Thymus (tissue), 11 donors: ENCODE measurements around the gene BRIP1. TPM values are rescaled to one million over a fixed set of nuclear protein-coding genes. Genes with fewer than 3 reads are reported as not detected.

ENCODE experiments used
- DNase-seq, 9 donors: peaks; one replicate each; pipeline ENCODE4 v3.0.0-alpha.2; 2013; ENCODE audit warnings: low spot score in 9 of 9, low read depth in 6 of 9, missing footprints in 1 of 9
- H3K27ac ChIP-seq, 2 donors: one replicate each; pipeline ENCODE4 v1.5.1; 2013; ENCODE audit warnings: control low read depth in 1 of 2, low read depth in 1 of 2, low read length in 1 of 2, mild to moderate bottlenecking in 1 of 2, moderate library complexity in 1 of 2
- H3K27me3 ChIP-seq, 2 donors: one replicate each; pipeline ENCODE4 v1.5.1; 2013; ENCODE audit warnings: low read length in 1 of 2; ENCODE audit not compliant: control insufficient read depth in 2 of 2, insufficient read depth in 1 of 2
- H3K36me3 ChIP-seq, 2 donors: one replicate each; pipeline ENCODE4 v1.5.1; 2013; ENCODE audit warnings: low read length in 1 of 2, mild to moderate bottlenecking in 1 of 2, moderate library complexity in 1 of 2; ENCODE audit not compliant: control insufficient read depth in 2 of 2, insufficient read depth in 2 of 2
- H3K4me1 ChIP-seq, 2 donors: one replicate each; pipeline ENCODE4 v1.5.1; 2013; ENCODE audit warnings: low read length in 2 of 2; ENCODE audit not compliant: control insufficient read depth in 2 of 2, insufficient read depth in 2 of 2
- H3K4me3 ChIP-seq, 2 donors: one replicate each; pipeline ENCODE4 v1.5.1; 2013; ENCODE audit warnings: low read length in 2 of 2, control low read depth in 1 of 2, mild to moderate bottlenecking in 1 of 2
- H3K9me3 ChIP-seq, 2 donors: one replicate each; pipeline ENCODE4 v1.5.1; 2013; ENCODE audit warnings: low read length in 1 of 2, mild to moderate bottlenecking in 1 of 2; ENCODE audit not compliant: control insufficient read depth in 2 of 2, insufficient read depth in 1 of 2
- WGBS: extraction: QIAGEN DNeasy Blood & Tissue Kit; methylation state at CpG from one replicate; pipeline ENCODE4 v1.1.7; 2013; 5-methylcytosine and 5-hydroxymethylcytosine counted together
- polyA plus RNA-seq: library from polyadenylated mRNA; stranded (reverse); fragments of 200-250 nt; gene quantifications from one replicate; pipeline ENCODE4 v1.2.3, GENCODE V29; 2013
- total RNA-seq: library from RNA; stranded (reverse); fragments of 120-200 nt; gene quantifications from one replicate; pipeline ENCODE4 v1.2.4, GENCODE V29; 2013
- donor health status: healthy.

BRIP1 gene
- total and polyA plus RNA-seq, 2 donors = 0.68 to 11.5 TPM

DNA sequence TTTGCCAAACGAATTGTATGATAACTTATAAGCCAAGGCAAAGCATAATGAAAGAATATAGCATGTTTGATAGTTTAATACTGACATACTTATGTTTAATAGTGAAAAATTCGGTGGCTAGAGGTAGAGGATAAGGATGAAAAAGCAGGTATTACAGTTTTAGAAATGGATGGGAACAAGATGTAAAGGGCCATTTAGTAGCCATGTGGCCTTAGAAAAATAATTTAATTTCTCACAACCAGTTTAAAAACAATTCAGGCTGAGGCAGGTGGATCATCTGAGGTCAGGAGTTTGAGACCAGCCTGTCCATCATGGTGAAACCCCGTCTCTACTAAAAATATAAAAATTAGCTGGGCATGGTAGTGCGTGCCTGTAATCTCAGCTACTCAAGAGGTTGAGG is 152.8 kb downstream of the BRIP1 start:
- no peak overlapping the region for H3K4me3 ChIP-seq
- no peak for DNase-seq
- no peaks in the 10 kb centered on the region for H3K9me3 ChIP-seq
- no peaks in the 10 kb centered on the region for H3K27me3 ChIP-seq
- no peak overlapping the region for H3K27ac ChIP-seq
- H3K36me3 ChIP-seq = peaks cover 3 to 4% of the 10 kb centered on the region in 2 donors
- WGBS = 97% methylated on average over 4 of the region's 4 CpGs
- H3K4me1 ChIP-seq = no peaks in the 10 kb centered on the region

GRCh38 chr17:61709567-61709966 is 153.8 kb downstream of the BRIP1 start:
- no peaks in the 10 kb centered on the region for H3K4me1 ChIP-seq
- peaks cover 3 to 4% of the 10 kb centered on the region in 2 donors for H3K36me3 ChIP-seq
- H3K9me3 ChIP-seq = no peaks in the 10 kb centered on the region
- no peak for DNase-seq
- H3K4me3 ChIP-seq = no peak overlapping the region
- 100% methylated on average over 1 of the region's 1 CpG for WGBS
- H3K27ac ChIP-seq = no peak overlapping the region
- no peaks in the 10 kb centered on the region for H3K27me3 ChIP-seq

- no peak overlapping the region for H3K27ac ChIP-seq
- WGBS = over 99% methylated on average over 3 of the region's 3 CpGs
- H3K9me3 ChIP-seq = peaks cover 0 to under 1% of the 10 kb centered on the region in 2 donors
- peaks cover 3 to 8% of the 10 kb centered on the region in 2 donors for H3K36me3 ChIP-seq
- no peak overlapping the region for H3K4me3 ChIP-seq
- H3K4me1 ChIP-seq = no peaks in the 10 kb centered on the region
- no peaks in the 10 kb centered on the region for H3K27me3 ChIP-seq
- DNase-seq = no peak
Measured at GRCh38 chr17:61704935-61705449, 158.3 kb downstream of the BRIP1 start.

- Histone ChIP-seq H3K36me3 (peaks cover 0 to 4% of the 10 kb centered on the region in 2 donors), H3K4me3 (no peak overlapping the region), H3K27me3 (no peaks in the 10 kb centered on the region), H3K4me1 (no peaks in the 10 kb centered on the region), H3K9me3 (peaks cover 2 to 11% of the 10 kb centered on the region in 2 donors), H3K27ac (no peak overlapping the region)
- 98% methylated on average over 3 of the region's 3 CpGs for WGBS
- no peak for DNase-seq
Measured at GRCh38 chr17:61702450-61702849, 160.9 kb downstream of the BRIP1 start.

DNA sequence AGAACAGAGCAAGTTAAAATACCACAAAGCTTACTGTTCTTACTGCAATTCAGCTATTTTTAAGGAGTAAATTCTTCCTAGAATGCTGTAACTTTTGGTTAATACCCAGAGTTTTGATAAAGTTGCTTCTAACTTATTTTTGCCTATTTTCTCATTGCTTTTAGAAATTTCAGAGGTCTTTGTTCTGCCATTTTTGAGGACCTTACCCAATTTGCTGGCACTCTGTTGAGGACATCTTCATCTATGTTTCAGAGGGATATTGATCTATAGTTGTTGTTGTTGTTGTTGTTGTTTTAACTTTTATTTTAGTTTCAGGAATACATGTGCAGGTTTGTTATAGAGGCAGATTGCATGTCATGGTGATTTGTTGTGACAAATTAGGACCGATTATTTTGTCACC is 161.3 kb downstream of the BRIP1 start:
- peaks cover 2 to 11% of the 10 kb centered on the region in 2 donors for H3K9me3 ChIP-seq
- 98% methylated on average over 1 of the region's 1 CpG for WGBS
- DNase-seq = no peak

GRCh38 chr17:61701334-61701733 is 162.0 kb downstream of the BRIP1 start:
- peaks cover 2 to 11% of the 10 kb centered on the region in 2 donors for H3K9me3 ChIP-seq
- WGBS = 99% methylated on average over 1 of the region's 1 CpG
- peaks cover 0 to 4% of the 10 kb centered on the region in 2 donors for H3K36me3 ChIP-seq

More for the DNA sequence above, 161.3 kb downstream of the BRIP1 start:
- Histone ChIP-seq H3K4me1 (no peaks in the 10 kb centered on the region), H3K27me3 (no peaks in the 10 kb centered on the region), H3K36me3 (peaks cover 0 to 4% of the 10 kb centered on the region in 2 donors), H3K4me3 (no peak overlapping the region), H3K27ac (no peak overlapping the region)

GRCh38 chr17:61700252-61700651 is 163.1 kb downstream of the BRIP1 start:
- WGBS = 98% methylated on average over 5 of the region's 5 CpGs
- H3K4me3 ChIP-seq = no peak overlapping the region
- H3K36me3 ChIP-seq = peaks cover 0 to 4% of the 10 kb centered on the region in 2 donors
- H3K27me3 ChIP-seq = no peaks in the 10 kb centered on the region
- H3K27ac ChIP-seq = no peak overlapping the region
- peaks cover 2 to 11% of the 10 kb centered on the region in 2 donors for H3K9me3 ChIP-seq
- H3K4me1 ChIP-seq = no peaks in the 10 kb centered on the region
- DNase-seq = no peak

More at GRCh38 chr17:61701334-61701733, 162.0 kb downstream of the BRIP1 start:
- Histone ChIP-seq H3K27me3 (no peaks in the 10 kb centered on the region), H3K27ac (no peak overlapping the region), H3K4me1 (no peaks in the 10 kb centered on the region), H3K4me3 (no peak overlapping the region)
- DNase-seq = no peak

DNA sequence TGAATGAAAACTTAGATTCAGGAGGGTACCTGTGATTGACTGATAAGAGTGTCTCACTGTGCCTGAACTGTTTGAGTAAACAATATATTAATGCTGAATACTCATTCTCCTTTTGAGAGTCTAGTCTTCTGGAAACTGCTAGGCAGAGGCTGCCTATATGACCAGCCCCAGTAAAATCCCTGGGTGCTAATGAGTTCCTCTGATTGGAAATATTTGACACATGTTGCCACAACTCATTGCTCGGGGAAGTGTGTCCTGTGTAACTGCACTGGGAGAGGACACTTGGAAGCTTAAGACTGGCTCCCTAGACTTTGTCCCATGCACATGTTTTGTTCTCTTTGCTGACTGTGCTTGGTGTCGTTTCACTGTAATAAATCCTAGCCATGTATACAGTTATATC is 163.6 kb downstream of the BRIP1 start:
- 97% methylated on average over 2 of the region's 2 CpGs for WGBS

DNA sequence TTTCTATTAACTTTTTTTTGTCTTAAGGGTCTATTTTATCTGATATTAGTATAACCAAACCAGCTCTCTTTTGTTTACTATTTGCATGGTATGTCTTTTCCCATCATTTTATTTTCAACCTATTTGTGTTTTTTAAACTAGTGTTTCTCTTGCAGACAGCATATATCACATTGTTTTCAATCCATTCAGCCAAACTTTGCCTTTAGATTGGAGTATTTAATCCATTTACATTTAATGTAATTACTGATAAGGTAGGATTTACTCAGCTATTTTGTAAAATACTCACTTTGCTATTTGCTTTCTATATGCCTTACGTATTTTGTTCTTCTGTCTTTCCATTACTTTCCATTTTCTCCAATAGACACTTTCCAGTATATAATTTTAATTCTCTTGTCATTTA is 164.3 kb downstream of the BRIP1 start:
- peaks cover 2 to 11% of the 10 kb centered on the region in 2 donors for H3K9me3 ChIP-seq
- WGBS = 97% methylated on average over 1 of the region's 1 CpG

More for the DNA sequence above, 163.6 kb downstream of the BRIP1 start:
- Histone ChIP-seq H3K4me1 (no peaks in the 10 kb centered on the region), H3K27ac (no peak overlapping the region), H3K4me3 (no peak overlapping the region), H3K27me3 (no peaks in the 10 kb centered on the region), H3K36me3 (peaks cover 0 to 4% of the 10 kb centered on the region in 2 donors), H3K9me3 (peaks cover 2 to 11% of the 10 kb centered on the region in 2 donors)
- no peak for DNase-seq

More for the DNA sequence above, 164.3 kb downstream of the BRIP1 start:
- peaks cover 0 to 4% of the 10 kb centered on the region in 2 donors for H3K36me3 ChIP-seq
- H3K27me3 ChIP-seq = no peaks in the 10 kb centered on the region
- no peak for DNase-seq
- no peak overlapping the region for H3K4me3 ChIP-seq
- no peak overlapping the region for H3K27ac ChIP-seq
- H3K4me1 ChIP-seq = no peaks in the 10 kb centered on the region
